AG10803 (cell line): ENCODE results near the gene VEZF1.
A peak's percentile ranks its signal among the peaks of the same experiment; 100 is the strongest.

Experiments
- DNase-seq: peaks from one replicate; pipeline ENCODE4 v3.0.0; 2010; ENCODE audit warnings: low read depth
- H3K4me3 ChIP-seq: 2 replicates; pipeline ENCODE4 v1.5.1; 2011; ENCODE audit warnings: mild to moderate bottlenecking, low read length, control low read depth
- CTCF ChIP-seq: conservative IDR thresholded peaks from 2 replicates; pipeline ENCODE4 v1.5.1; 2011; ENCODE audit warnings: mild to moderate bottlenecking, low read length, control low read depth, inconsistent platforms

The VEZF1 gene

GRCh38 chr17:57955183-57955931 lies 32.7 kb downstream of the VEZF1 start, which contains the start of gene CUEDC1:
Gene CUEDC1, minus strand, starts transcription at chr17:57955412. Its CDS starts 69,848 bp downstream, at chr17:57885564.
- peak; percentile 29 for TF ChIP-seq CTCF
- peak; percentile 64 for DNase-seq
- H3K4me3 ChIP-seq: peak within 1 kb of the TSS; percentile 80

- DNase-seq: peak; percentile 74
- H3K4me3 ChIP-seq: peak overlapping the region; percentile 62
- TF ChIP-seq CTCF: no peak
These were observed 33.5 kb downstream of the VEZF1 start for GRCh38 chr17:57954397-57955182.

- TF ChIP-seq CTCF: no peak
- H3K4me3 ChIP-seq: peak overlapping the region; percentile 62
- DNase-seq: no peak
These were observed 34.2 kb downstream of the VEZF1 start for GRCh38 chr17:57953705-57954396.

GRCh38 chr17:57953219-57953618 lies 34.8 kb downstream of the VEZF1 start:
- H3K4me3 ChIP-seq: no peak overlapping the region
- DNase-seq: no peak
- no peak for TF ChIP-seq CTCF

GRCh38 chr17:57949649-57950048 lies 38.4 kb downstream of the VEZF1 start:
- no peak for TF ChIP-seq CTCF
- peak; percentile 29 for DNase-seq
- no peak overlapping the region for H3K4me3 ChIP-seq

GRCh38 chr17:57948555-57949420 lies 39.3 kb downstream of the VEZF1 start:
- DNase-seq: peak; percentile 99
- peak; percentile 26 for TF ChIP-seq CTCF
- 0 out of 2 replicates have a peak overlapping the region, but pooled peaks have one; percentile 9 for H3K4me3 ChIP-seq
